ENCODE measurements around the gene NELL1.

The NELL1 gene

GRCh38 chr11:21511835-21512440, 842.6 kb downstream of the NELL1 start:
- peak in 1 of 5 experiments; percentile 35 for DNase-seq

- DNase-seq, result peak in 1 of 5 experiments; percentile 1
Observed at GRCh38 chr11:21514316-21514715, 844.9 kb downstream of the NELL1 start.

GRCh38 chr11:21520244-21520643, 850.9 kb downstream of the NELL1 start:
- DNase-seq, result no peak

GRCh38 chr11:21529187-21529586, 859.8 kb downstream of the NELL1 start:
- no peak for DNase-seq

GRCh38 chr11:21534288-21534687, 864.9 kb downstream of the NELL1 start:
- no peak for DNase-seq

- DNase-seq, result no peak
Observed at GRCh38 chr11:21537980-21538379, 868.6 kb downstream of the NELL1 start.

GRCh38 chr11:21541187-21541751, 871.9 kb downstream of the NELL1 start:
- DNase-seq, result no peak

- no peak for DNase-seq
Observed at GRCh38 chr11:21543901-21544300, 874.5 kb downstream of the NELL1 start.

- no peak for DNase-seq
Observed at GRCh38 chr11:21545699-21546098, 876.3 kb downstream of the NELL1 start.

- DNase-seq, result no peak
Observed at GRCh38 chr11:21546703-21547102, 877.3 kb downstream of the NELL1 start.

- no peak for DNase-seq
Observed at GRCh38 chr11:21552911-21553310, 883.5 kb downstream of the NELL1 start.

- no peak for DNase-seq
Observed at GRCh38 chr11:21553795-21554194, 884.4 kb downstream of the NELL1 start.

GRCh38 chr11:21554284-21554683, 884.9 kb downstream of the NELL1 start:
- no peak for DNase-seq

GRCh38 chr11:21556926-21557325, 887.5 kb downstream of the NELL1 start:
- DNase-seq, result no peak

- DNase-seq, result no peak
Observed at GRCh38 chr11:21560466-21560975, 891.1 kb downstream of the NELL1 start.

- DNase-seq, result no peak
Observed at GRCh38 chr11:21561581-21561980, 892.2 kb downstream of the NELL1 start.

- DNase-seq, result no peak
Observed at GRCh38 chr11:21564095-21564494, 894.7 kb downstream of the NELL1 start.

GRCh38 chr11:21564833-21565682, 895.7 kb downstream of the NELL1 start:
- no peak for DNase-seq

- no peak for DNase-seq
Observed at GRCh38 chr11:21566521-21567117, 897.2 kb downstream of the NELL1 start.

- no peak for DNase-seq
Observed at GRCh38 chr11:21567645-21568290, 898.4 kb downstream of the NELL1 start.

GRCh38 chr11:21572210-21572609, 902.8 kb downstream of the NELL1 start:
- DNase-seq, result no peak

GRCh38 chr11:21582791-21583190, 913.4 kb downstream of the NELL1 start:
- no peak for DNase-seq

GRCh38 chr11:21588754-21589153, 919.4 kb downstream of the NELL1 start:
- no peak for DNase-seq
